Measurements from ENCODE around the gene CNTROB. TPM values are rescaled to one million over a fixed set of nuclear protein-coding genes. Genes with fewer than 3 reads are reported as not detected.

Gene CNTROB
- polyA plus RNA-seq, 4 donors = 18.4 to 24.6 (median 24.0) TPM

GRCh38 chr17:7912927-7913524 is 19.0 kb upstream of the CNTROB start:
- FAIRE-seq (no peak), DNase-seq (peak; percentile 77 to 79)
- Histone ChIP-seq H3K36me3 (ENCODE audit: control insufficient read depth in 3 of 3, insufficient read depth in 2 of 3, low read depth in 1 of 3, low read length in 3 of 3) (peaks cover 6 to 46% (median 7%) of the 10 kb centered on the region in 3 donors), H3K4me1 (ENCODE audit: control insufficient read depth in 3 of 3, insufficient read depth in 2 of 3, low read depth in 1 of 3, low read length in 2 of 3) (peaks cover 0 to 18% (median 0%) of the 10 kb centered on the region in 3 donors), H3K4me3 (ENCODE audit: low read depth in 1 of 3, low read length in 3 of 3) (no peak overlapping the region), H3K27me3 (ENCODE audit: control insufficient read depth in 3 of 3, insufficient read depth in 3 of 3, low read length in 3 of 3) (peaks cover 0 to 8% (median 0%) of the 10 kb centered on the region in 3 donors), H3K9me3 (ENCODE audit: control insufficient read depth in 2 of 2, insufficient read depth in 1 of 2, low read depth in 1 of 2, low read length in 1 of 2) (peaks cover 0 to 5% of the 10 kb centered on the region in 2 donors), H3K27ac (ENCODE audit: low read depth in 1 of 3, low read length in 2 of 3) (no peak overlapping the region)
- WGBS, 3 donors = 24 to 37% (median 27%) methylated on average over 3 of the region's 3 CpGs

GRCh38 chr17:7915179-7915610 is 16.8 kb upstream of the CNTROB start:
- H3K36me3 ChIP-seq (ENCODE audit: control insufficient read depth in 3 of 3, insufficient read depth in 2 of 3, low read depth in 1 of 3, low read length in 3 of 3) = peaks cover 0 to 26% (median 6%) of the 10 kb centered on the region in 3 donors
- peaks cover 0 to 5% of the 10 kb centered on the region in 2 donors for H3K9me3 ChIP-seq (ENCODE audit: control insufficient read depth in 2 of 2, insufficient read depth in 1 of 2, low read depth in 1 of 2, low read length in 1 of 2)
- H3K27me3 ChIP-seq (ENCODE audit: control insufficient read depth in 3 of 3, insufficient read depth in 3 of 3, low read length in 3 of 3) = peaks cover 0 to 8% (median 0%) of the 10 kb centered on the region in 3 donors
- H3K4me3 ChIP-seq (ENCODE audit: low read depth in 1 of 3, low read length in 3 of 3) = peak overlapping the region; percentile 22 to 54 (median 41)
- FAIRE-seq (no peak), DNase-seq (no peak)
- peaks cover 0 to 18% (median 0%) of the 10 kb centered on the region in 3 donors for H3K4me1 ChIP-seq (ENCODE audit: control insufficient read depth in 3 of 3, insufficient read depth in 2 of 3, low read depth in 1 of 3, low read length in 2 of 3)
- peak overlapping the region; percentile 72 to 97 (median 83) for H3K27ac ChIP-seq (ENCODE audit: low read depth in 1 of 3, low read length in 2 of 3)
- 1 to 3% (median 2%) methylated on average over 15 of the region's 15 CpGs for WGBS, 3 donors

- peaks cover 0 to 20% (median under 1%) of the 10 kb centered on the region in 3 donors for H3K36me3 ChIP-seq (ENCODE audit: control insufficient read depth in 3 of 3, insufficient read depth in 2 of 3, low read depth in 1 of 3, low read length in 3 of 3)
- DNase-seq = peak; percentile 91 to 96
- peaks cover 0 to 8% (median 0%) of the 10 kb centered on the region in 3 donors for H3K27me3 ChIP-seq (ENCODE audit: control insufficient read depth in 3 of 3, insufficient read depth in 3 of 3, low read length in 3 of 3)
- peak within 1 kb of the TSS; percentile 92 to 97 (median 95) for H3K27ac ChIP-seq (ENCODE audit: low read depth in 1 of 3, low read length in 2 of 3)
- peak within 1 kb of the TSS; percentile 24 to 63 (median 54) for H3K4me3 ChIP-seq (ENCODE audit: low read depth in 1 of 3, low read length in 3 of 3)
- WGBS, 3 donors = 0% methylated on average over 77 to 100 of the region's 100 CpGs
- H3K9me3 ChIP-seq (ENCODE audit: control insufficient read depth in 2 of 2, insufficient read depth in 1 of 2, low read depth in 1 of 2, low read length in 1 of 2) = peaks cover 0 to 5% of the 10 kb centered on the region in 2 donors
- no peak for FAIRE-seq
- H3K4me1 ChIP-seq (ENCODE audit: control insufficient read depth in 3 of 3, insufficient read depth in 2 of 3, low read depth in 1 of 3, low read length in 2 of 3) = peaks cover 0 to 18% (median 0%) of the 10 kb centered on the region in 3 donors
These were observed 16.2 kb upstream of the CNTROB start, which contains the start of gene RNF227 for GRCh38 chr17:7915611-7916384. Gene RNF227 (minus strand): TSS chr17:7916289. CDS start chr17:7916195, 94 bp downstream.

GRCh38 chr17:7916385-7916682 is 15.7 kb upstream of the CNTROB start:
- FAIRE-seq (no peak), DNase-seq (no peak)
- Histone ChIP-seq H3K9me3 (ENCODE audit: control insufficient read depth in 2 of 2, insufficient read depth in 1 of 2, low read depth in 1 of 2, low read length in 1 of 2) (peaks cover 0 to 5% of the 10 kb centered on the region in 2 donors), H3K27me3 (ENCODE audit: control insufficient read depth in 3 of 3, insufficient read depth in 3 of 3, low read length in 3 of 3) (peaks cover 0 to 8% (median 0%) of the 10 kb centered on the region in 3 donors), H3K4me3 (ENCODE audit: low read depth in 1 of 3, low read length in 3 of 3) (peak overlapping the region in 2 of 3 donors; percentile 54 to 63), H3K27ac (ENCODE audit: low read depth in 1 of 3, low read length in 2 of 3) (peak overlapping the region; percentile 92 to 97 (median 95)), H3K36me3 (ENCODE audit: control insufficient read depth in 3 of 3, insufficient read depth in 2 of 3, low read depth in 1 of 3, low read length in 3 of 3) (peaks cover 0 to 14% (median 0%) of the 10 kb centered on the region in 3 donors), H3K4me1 (ENCODE audit: control insufficient read depth in 3 of 3, insufficient read depth in 2 of 3, low read depth in 1 of 3, low read length in 2 of 3) (peaks cover 0 to 18% (median 0%) of the 10 kb centered on the region in 3 donors)
- WGBS, 3 donors = 46 to 52% (median 46%) methylated on average over 12 to 15 of the region's 15 CpGs

- Histone ChIP-seq H3K4me1 (ENCODE audit: control insufficient read depth in 3 of 3, insufficient read depth in 2 of 3, low read depth in 1 of 3, low read length in 2 of 3) (peaks cover 0 to 18% (median 0%) of the 10 kb centered on the region in 3 donors), H3K4me3 (ENCODE audit: low read depth in 1 of 3, low read length in 3 of 3) (peak overlapping the region in 1 of 3 donors; percentile 63), H3K36me3 (ENCODE audit: control insufficient read depth in 3 of 3, insufficient read depth in 2 of 3, low read depth in 1 of 3, low read length in 3 of 3) (peaks cover 0 to 10% (median 0%) of the 10 kb centered on the region in 3 donors), H3K27me3 (ENCODE audit: control insufficient read depth in 3 of 3, insufficient read depth in 3 of 3, low read length in 3 of 3) (peaks cover 0 to 8% (median 0%) of the 10 kb centered on the region in 3 donors), H3K9me3 (ENCODE audit: control insufficient read depth in 2 of 2, insufficient read depth in 1 of 2, low read depth in 1 of 2, low read length in 1 of 2) (peaks cover 0 to 5% of the 10 kb centered on the region in 2 donors), H3K27ac (ENCODE audit: low read depth in 1 of 3, low read length in 2 of 3) (peak overlapping the region in 2 of 3 donors; percentile 92 to 95)
- WGBS, 3 donors = 81 to 93% (median 90%) methylated on average over 2 of the region's 2 CpGs
- DNase-seq = peak in 1 of 2 donors; percentile 11
- no peak for FAIRE-seq
These were observed 15.2 kb upstream of the CNTROB start for GRCh38 chr17:7916808-7917207.

GRCh38 chr17:7922269-7922844 is 9.6 kb upstream of the CNTROB start:
- Histone ChIP-seq H3K4me3 (ENCODE audit: low read depth in 1 of 3, low read length in 3 of 3) (peak overlapping the region; percentile 24 to 60 (median 46)), H3K27ac (ENCODE audit: low read depth in 1 of 3, low read length in 2 of 3) (peak overlapping the region in 2 of 3 donors; percentile 66 to 85), H3K36me3 (ENCODE audit: control insufficient read depth in 3 of 3, insufficient read depth in 2 of 3, low read depth in 1 of 3, low read length in 3 of 3) (no peaks in the 10 kb centered on the region), H3K27me3 (ENCODE audit: control insufficient read depth in 3 of 3, insufficient read depth in 3 of 3, low read length in 3 of 3) (no peaks in the 10 kb centered on the region), H3K4me1 (ENCODE audit: control insufficient read depth in 3 of 3, insufficient read depth in 2 of 3, low read depth in 1 of 3, low read length in 2 of 3) (peaks cover 0 to 12% (median 6%) of the 10 kb centered on the region in 3 donors), H3K9me3 (ENCODE audit: control insufficient read depth in 2 of 2, insufficient read depth in 1 of 2, low read depth in 1 of 2, low read length in 1 of 2) (no peaks in the 10 kb centered on the region)
- FAIRE-seq (no peak), DNase-seq (no peak)
- 21 to 29% (median 29%) methylated on average over 16 of the region's 16 CpGs for WGBS, 3 donors

GRCh38 chr17:7922845-7923628 is 9.0 kb upstream of the CNTROB start:
- WGBS, 3 donors = 19 to 21% (median 19%) methylated on average over 44 to 45 of the region's 45 CpGs
- no peak for FAIRE-seq

More at GRCh38 chr17:7922845-7923628, 9.0 kb upstream of the CNTROB start:
- peak; percentile 78 to 94 for DNase-seq
- Histone ChIP-seq H3K9me3 (ENCODE audit: control insufficient read depth in 2 of 2, insufficient read depth in 1 of 2, low read depth in 1 of 2, low read length in 1 of 2) (no peaks in the 10 kb centered on the region), H3K4me3 (ENCODE audit: low read depth in 1 of 3, low read length in 3 of 3) (peak overlapping the region; percentile 24 to 60 (median 46)), H3K4me1 (ENCODE audit: control insufficient read depth in 3 of 3, insufficient read depth in 2 of 3, low read depth in 1 of 3, low read length in 2 of 3) (peaks cover 0 to 12% (median 6%) of the 10 kb centered on the region in 3 donors), H3K27me3 (ENCODE audit: control insufficient read depth in 3 of 3, insufficient read depth in 3 of 3, low read length in 3 of 3) (no peaks in the 10 kb centered on the region), H3K36me3 (ENCODE audit: control insufficient read depth in 3 of 3, insufficient read depth in 2 of 3, low read depth in 1 of 3, low read length in 3 of 3) (peaks cover 0 to 2% (median 0%) of the 10 kb centered on the region in 3 donors), H3K27ac (ENCODE audit: low read depth in 1 of 3, low read length in 2 of 3) (peak overlapping the region in 2 of 3 donors; percentile 66 to 85)

All from small intestine (tissue), 7 donors.